GM12892 (cell line): ENCODE data around the gene DEXI.

Experiments used
- POLR2A ChIP-seq: IDR thresholded peaks from 2 replicates; pipeline ENCODE4 v1.6.1; 2011; ENCODE audit warnings: low read depth, low read length, control low read depth
- POLR2AphosphoS5 ChIP-seq: IDR thresholded peaks from 2 replicates; pipeline ENCODE4 v1.6.1; 2011; ENCODE audit warnings: low read depth, low read length, control low read depth
- TAF1 ChIP-seq: IDR thresholded peaks from 2 replicates; pipeline ENCODE4 v1.6.1; 2011; ENCODE audit warnings: low read depth, mild to moderate bottlenecking, control low read depth, low read length, borderline replicate concordance

- TF ChIP-seq POLR2A = 0 out of 2 replicates have a peak, but pooled peaks have one; percentile 10
- TF ChIP-seq POLR2AphosphoS5 = no peak
- TF ChIP-seq TAF1 = no peak
Observed at GRCh38 chr16:10921536-10922327, 20.5 kb downstream of the DEXI start.
